Pancreas (tissue), 10 donors: ENCODE data around the gene CLCN4. TPM values are rescaled to one million over a fixed set of nuclear protein-coding genes. Genes with fewer than 3 reads are reported as not detected.

Experiments
- ATAC-seq, 4 donors: fragments of 200-7000 bp; cut with Tn5 transposase; one replicate each; pipeline versions ENCODE4 v1.8.0 to v1.9.1; 2020; ENCODE audit warnings: mild to moderate bottlenecking in 4 of 4, moderate library complexity in 4 of 4
- DNase-seq, 6 donors: peaks; one replicate each; pipeline ENCODE4 v3.0.0-alpha.2; 2020
- FAIRE-seq: peaks from 2 replicates; lab custom pipeline; 2012; peaks lifted over from hg19 to GRCh38; lab: Jason Lieb, UNC
- H3K27ac ChIP-seq, 4 donors: fragments of 200-600 bp; sonication (generic); 1 replicate in 3 of 4; 2 replicates in 1 of 4; pipeline versions ENCODE4 v1.5.0 to v1.8.0; 2020
- H3K27me3 ChIP-seq, 4 donors: fragments of 200-600 bp; one replicate each; pipeline ENCODE4 v1.8.0; 2021
- H3K36me3 ChIP-seq, 3 donors: fragments of 200-600 bp; sonication (generic) in 1 of 3; one replicate each; pipeline versions ENCODE4 v1.5.0 to v1.8.0; 2020 to 2021
- H3K4me1 ChIP-seq, 3 donors: fragments of 200-600 bp; one replicate each; pipeline ENCODE4 v1.8.0; 2021
- H3K4me3 ChIP-seq, 4 donors: fragments of 200-600 bp; sonication (generic) in 2 of 4; one replicate each; pipeline versions ENCODE4 v1.5.0 to v1.8.0; 2020 to 2021
- H3K9me3 ChIP-seq, 4 donors: fragments of 200-600 bp; one replicate each; pipeline ENCODE4 v1.8.0; 2021
- CTCF ChIP-seq, 4 donors: fragments of 200-600 bp; sonication (generic) in 3 of 4; IDR thresholded peaks; one replicate each; pipeline versions ENCODE4 v1.5.0 to v1.8.0; 2021; ENCODE audit warnings: antibody characterized with exemption in 4 of 4
- WGBS, 2 donors: extraction: QIAGEN DNeasy Blood & Tissue Kit; methylation state at CpG; one replicate each; pipeline ENCODE4 v1.1.7; 2013; 5-methylcytosine and 5-hydroxymethylcytosine counted together
- intact Hi-C, 3 donors: fragments of 100-400 bp; cut with DNase I; formaldehyde crosslinking; loops; one replicate each; pipeline versions ENCODE4 v1.11.1 to v1.14.2; 2022
- polyA plus RNA-seq, 2 donors: library from polyadenylated mRNA; stranded (reverse); fragments of 200-250 nt; gene quantifications; one replicate each; pipeline ENCODE4 v1.2.3, GENCODE V29; 2013
- total RNA-seq, 6 donors: library from RNA; stranded (reverse); fragmentation: NEBNext Ultra II Directional in 4 of 6; extraction: Animal tissue kit (Norgen Biotek cat#: 25700) in 4 of 6; gene quantifications; one replicate each; pipeline versions ENCODE4 v1.2.1 to v1.2.4, GENCODE V29; 2021 to 2023
- donor health status: healthy with polysubstance abuse.
- donor health status: DM: no; HTN: no; CAD: no; lungs with moderate emphysema.
- donor health status: DM: no; HTN: no; CAD: no.
- donor health status: control.
- donor health status: control.
- donor health status: Bipolar disorder and iron deficiency.
- donor health status: DM: yes; HTN: yes; CAD: no.
- donor health status: DM: no; HTN: no; CAD: no.
- donor health status: DM: no; HTN: no; CAD: no.
- donor health status: DM: yes; HTN: yes; CAD: no.

The CLCN4 gene
- total and polyA plus RNA-seq, 8 donors: 0.57 to 4.0 (median 2.4) TPM

- FAIRE-seq (no peak), ATAC-seq (no peak), DNase-seq (no peak)
- Histone ChIP-seq H3K9me3 (no peaks in the 10 kb centered on the region), H3K36me3 (peaks cover 0 to 6% (median 0%) of the 10 kb centered on the region in 3 donors), H3K27me3 (no peaks in the 10 kb centered on the region), H3K4me1 (no peaks in the 10 kb centered on the region), H3K27ac (no peak overlapping the region), H3K4me3 (no peak overlapping the region)
- intact Hi-C loops: no loop called here
- TF ChIP-seq CTCF (IDR thresholded peaks at IDR 0.05): no peak
- 85 to 97% methylated on average over 22 of the region's 22 CpGs for WGBS, 2 donors
Observed at GRCh38 chrX:10138726-10139125, 18.0 kb upstream of the CLCN4 start.

- Histone ChIP-seq H3K4me3 (no peak overlapping the region), H3K27ac (no peak overlapping the region), H3K4me1 (no peaks in the 10 kb centered on the region), H3K9me3 (no peaks in the 10 kb centered on the region), H3K27me3 (no peaks in the 10 kb centered on the region), H3K36me3 (peaks cover 0 to 6% (median 0%) of the 10 kb centered on the region in 3 donors)
- DNase-seq (peak in 1 of 6 donors; percentile 17), ATAC-seq (no peak), FAIRE-seq (no peak)
- 91 to 94% methylated on average over 7 of the region's 7 CpGs for WGBS, 2 donors
- no peak for TF ChIP-seq CTCF (IDR thresholded peaks at IDR 0.05)
- intact Hi-C loops: no loop called here
Observed at GRCh38 chrX:10140264-10140663, 16.5 kb upstream of the CLCN4 start.

- TF ChIP-seq CTCF (IDR thresholded peaks at IDR 0.05): no peak
- H3K4me1 ChIP-seq: no peaks in the 10 kb centered on the region
- H3K27me3 ChIP-seq: no peaks in the 10 kb centered on the region
- H3K9me3 ChIP-seq: no peaks in the 10 kb centered on the region
- FAIRE-seq: no peak
- 86 to 92% methylated on average over 23 of the region's 23 CpGs for WGBS, 2 donors
- H3K4me3 ChIP-seq: no peak overlapping the region
- H3K36me3 ChIP-seq: peaks cover 0 to 6% (median 0%) of the 10 kb centered on the region in 3 donors
- intact Hi-C loops: no loop called here
- H3K27ac ChIP-seq: no peak overlapping the region
- ATAC-seq: no peak
- peak in 1 of 6 donors; percentile 49 for DNase-seq
Observed at GRCh38 chrX:10142041-10142599, 14.7 kb upstream of the CLCN4 start.

GRCh38 chrX:10143071-10143983 is 13.4 kb upstream of the CLCN4 start:
- H3K4me1 ChIP-seq: no peaks in the 10 kb centered on the region
- no peak overlapping the region for H3K27ac ChIP-seq
- intact Hi-C loops: no loop called here
- no peak for FAIRE-seq
- H3K36me3 ChIP-seq: peaks cover 0 to 6% (median 0%) of the 10 kb centered on the region in 3 donors
- no peaks in the 10 kb centered on the region for H3K27me3 ChIP-seq
- no peaks in the 10 kb centered on the region for H3K9me3 ChIP-seq
- no peak for TF ChIP-seq CTCF (IDR thresholded peaks at IDR 0.05)
- DNase-seq: peak in 1 of 6 donors; percentile 36
- 88 to 92% methylated on average over 12 of the region's 12 CpGs for WGBS, 2 donors
- ATAC-seq: no peak
- H3K4me3 ChIP-seq: no peak overlapping the region
